WI38 (cell line): Measurements from ENCODE around the gene AARSD1.
"Not testable (repeated sequence)": the region's sequence is repeated elsewhere in the genome, so short reads cannot be mapped to it uniquely, and the experiment has no call there.

Experiments used
- H3K4me3 ChIP-seq: 2 replicates; pipeline ENCODE4 v1.5.1; 2011; ENCODE audit warnings: low read depth, mild to moderate bottlenecking, control low read depth, low read length
- TF ChIP-seq, protein P1 (sequence below): IDR thresholded peaks from 2 replicates; pipeline ENCODE4 v1.5.1; 2012; ENCODE audit warnings: low read depth, mild to moderate bottlenecking, control low read depth, low read length

The AARSD1 gene, protein sequence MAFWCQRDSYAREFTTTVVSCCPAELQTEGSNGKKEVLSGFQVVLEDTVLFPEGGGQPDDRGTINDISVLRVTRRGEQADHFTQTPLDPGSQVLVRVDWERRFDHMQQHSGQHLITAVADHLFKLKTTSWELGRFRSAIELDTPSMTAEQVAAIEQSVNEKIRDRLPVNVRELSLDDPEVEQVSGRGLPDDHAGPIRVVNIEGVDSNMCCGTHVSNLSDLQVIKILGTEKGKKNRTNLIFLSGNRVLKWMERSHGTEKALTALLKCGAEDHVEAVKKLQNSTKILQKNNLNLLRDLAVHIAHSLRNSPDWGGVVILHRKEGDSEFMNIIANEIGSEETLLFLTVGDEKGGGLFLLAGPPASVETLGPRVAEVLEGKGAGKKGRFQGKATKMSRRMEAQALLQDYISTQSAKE

DNA sequence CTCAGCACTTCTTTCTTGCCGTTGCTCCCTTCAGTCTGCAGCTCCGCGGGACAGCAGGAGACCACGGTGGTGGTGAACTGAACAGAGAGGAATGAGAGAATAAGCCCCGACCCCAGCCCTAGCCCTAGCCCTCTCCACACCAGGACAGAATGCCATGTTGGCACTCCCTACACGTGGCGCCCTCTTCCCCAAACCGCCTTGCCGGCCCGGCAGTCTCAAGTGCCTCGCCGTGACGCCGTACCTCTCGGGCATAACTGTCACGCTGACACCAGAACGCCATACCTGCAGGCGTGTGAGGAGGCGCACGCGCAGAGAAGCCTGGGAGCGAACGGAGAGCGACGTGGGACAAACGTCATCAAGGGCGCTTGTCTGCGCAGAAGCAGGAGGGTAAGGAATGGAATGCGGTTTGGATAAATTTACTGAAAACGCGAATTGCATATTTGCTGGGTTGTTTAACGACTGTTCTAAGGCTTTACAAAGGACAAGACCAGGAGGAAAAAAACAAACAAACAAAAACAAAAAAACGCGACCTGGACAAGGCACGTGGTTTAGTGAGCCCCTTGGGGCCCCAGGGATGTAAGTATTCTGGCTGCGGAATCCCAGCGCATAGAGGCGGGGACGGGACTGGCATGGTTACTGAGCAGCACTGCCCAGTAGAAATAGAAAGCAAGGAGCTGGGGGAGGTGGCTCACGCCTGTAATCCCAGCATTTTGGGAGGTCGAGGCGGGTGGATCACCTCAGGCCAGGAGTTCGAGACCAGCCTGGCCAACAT, at the start of gene AARSD1:
TSS of gene AARSD1 (minus strand) at position 294 of the 772 bp plus-strand sequence. CDS start at position 280, 14 bp downstream.
- H3K4me3 ChIP-seq, result peak within 1 kb of the TSS; percentile 62
- TF ChIP-seq, protein P1, sequence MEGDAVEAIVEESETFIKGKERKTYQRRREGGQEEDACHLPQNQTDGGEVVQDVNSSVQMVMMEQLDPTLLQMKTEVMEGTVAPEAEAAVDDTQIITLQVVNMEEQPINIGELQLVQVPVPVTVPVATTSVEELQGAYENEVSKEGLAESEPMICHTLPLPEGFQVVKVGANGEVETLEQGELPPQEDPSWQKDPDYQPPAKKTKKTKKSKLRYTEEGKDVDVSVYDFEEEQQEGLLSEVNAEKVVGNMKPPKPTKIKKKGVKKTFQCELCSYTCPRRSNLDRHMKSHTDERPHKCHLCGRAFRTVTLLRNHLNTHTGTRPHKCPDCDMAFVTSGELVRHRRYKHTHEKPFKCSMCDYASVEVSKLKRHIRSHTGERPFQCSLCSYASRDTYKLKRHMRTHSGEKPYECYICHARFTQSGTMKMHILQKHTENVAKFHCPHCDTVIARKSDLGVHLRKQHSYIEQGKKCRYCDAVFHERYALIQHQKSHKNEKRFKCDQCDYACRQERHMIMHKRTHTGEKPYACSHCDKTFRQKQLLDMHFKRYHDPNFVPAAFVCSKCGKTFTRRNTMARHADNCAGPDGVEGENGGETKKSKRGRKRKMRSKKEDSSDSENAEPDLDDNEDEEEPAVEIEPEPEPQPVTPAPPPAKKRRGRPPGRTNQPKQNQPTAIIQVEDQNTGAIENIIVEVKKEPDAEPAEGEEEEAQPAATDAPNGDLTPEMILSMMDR, result no peak

DNA sequence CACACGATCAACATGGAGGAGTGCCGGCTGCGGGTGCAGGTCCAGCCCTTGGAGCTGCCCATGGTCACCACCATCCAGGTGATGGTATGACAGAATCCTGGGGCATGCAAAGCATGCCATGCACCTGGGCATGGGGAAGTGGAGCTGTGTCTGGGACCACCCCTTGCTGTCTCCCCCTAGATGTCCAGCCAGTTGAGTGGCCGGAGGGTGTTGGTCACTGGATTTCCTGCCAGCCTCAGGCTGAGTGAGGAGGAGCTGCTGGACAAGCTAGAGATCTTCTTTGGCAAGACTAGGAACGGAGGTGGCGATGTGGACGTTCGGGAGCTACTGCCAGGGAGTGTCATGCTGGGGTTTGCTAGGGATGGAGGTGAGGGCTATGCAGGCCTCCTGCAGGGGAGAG, 49.0 kb upstream of the AARSD1 start:
- H3K4me3 ChIP-seq, result no peak overlapping the region
- TF ChIP-seq, protein P1, result no peak

DNA sequence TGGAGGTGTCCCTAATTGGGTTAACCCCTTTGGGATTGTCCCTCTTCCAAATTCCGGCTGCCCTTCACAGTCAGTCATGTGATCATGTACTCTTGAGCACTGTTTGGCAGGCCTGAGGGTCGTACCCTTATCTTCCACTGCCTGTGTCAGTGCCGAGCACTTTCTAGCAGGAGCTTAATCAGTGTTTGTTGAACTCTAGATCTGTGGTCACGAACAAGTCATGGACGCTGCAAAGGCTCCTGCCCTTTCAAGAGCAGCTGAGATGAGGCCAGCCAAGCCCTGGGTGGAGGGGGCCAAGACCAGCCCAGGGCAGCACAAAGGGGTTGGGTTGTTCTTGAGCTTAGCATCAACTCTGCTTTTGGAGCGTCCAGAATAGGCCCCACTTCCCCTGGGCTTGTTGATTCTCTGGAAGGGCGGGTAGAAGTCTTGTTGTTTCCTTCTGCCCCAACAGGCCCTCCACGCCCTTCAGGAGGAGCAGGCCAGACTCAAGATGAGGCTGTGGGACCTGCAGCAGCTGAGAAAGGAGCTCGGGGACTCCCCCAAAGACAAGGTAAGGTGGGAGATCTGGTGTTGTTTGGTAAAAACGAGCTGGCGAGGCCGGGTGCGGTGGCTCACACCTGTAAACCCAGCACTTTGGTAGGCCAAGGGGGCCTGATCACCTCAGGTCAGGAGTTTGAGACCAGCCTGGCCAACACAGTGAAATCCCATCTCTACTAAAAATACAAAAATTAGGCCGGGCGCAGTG, 47.6 kb upstream of the AARSD1 start:
- no peak overlapping the region for H3K4me3 ChIP-seq
- TF ChIP-seq, protein P1, result no peak

DNA sequence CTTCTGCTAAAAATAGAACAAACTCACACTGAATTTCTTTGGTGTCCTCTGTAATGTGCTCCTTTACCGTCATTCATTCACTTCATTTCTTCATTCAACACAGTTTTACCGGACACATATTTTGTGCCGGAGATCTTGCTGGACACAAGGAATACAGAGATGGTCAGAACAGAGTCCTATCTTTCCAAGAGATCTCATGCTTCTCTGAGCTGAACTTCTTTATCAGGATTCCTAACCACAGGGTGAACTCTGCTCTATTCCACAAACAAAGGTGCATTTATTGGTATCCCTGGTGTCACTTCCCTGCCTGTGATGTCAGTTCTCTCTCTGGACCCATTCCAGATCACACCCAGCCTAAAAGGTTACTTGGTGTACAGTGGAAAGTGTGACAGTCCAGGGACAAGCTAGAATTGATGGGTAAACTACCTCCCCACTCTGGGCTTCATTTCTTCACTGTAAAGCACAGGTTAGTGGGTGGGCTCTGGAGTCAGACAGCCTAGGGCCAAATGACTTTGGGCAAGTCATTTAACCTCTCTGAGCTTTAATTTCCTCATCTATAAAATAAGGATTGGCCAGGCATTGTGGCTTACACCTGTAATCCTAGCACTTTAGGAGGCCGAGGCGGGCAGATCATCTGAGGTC, 46.5 kb upstream of the AARSD1 start:
- H3K4me3 ChIP-seq, result no peak overlapping the region
- TF ChIP-seq, protein P1, result no peak

DNA sequence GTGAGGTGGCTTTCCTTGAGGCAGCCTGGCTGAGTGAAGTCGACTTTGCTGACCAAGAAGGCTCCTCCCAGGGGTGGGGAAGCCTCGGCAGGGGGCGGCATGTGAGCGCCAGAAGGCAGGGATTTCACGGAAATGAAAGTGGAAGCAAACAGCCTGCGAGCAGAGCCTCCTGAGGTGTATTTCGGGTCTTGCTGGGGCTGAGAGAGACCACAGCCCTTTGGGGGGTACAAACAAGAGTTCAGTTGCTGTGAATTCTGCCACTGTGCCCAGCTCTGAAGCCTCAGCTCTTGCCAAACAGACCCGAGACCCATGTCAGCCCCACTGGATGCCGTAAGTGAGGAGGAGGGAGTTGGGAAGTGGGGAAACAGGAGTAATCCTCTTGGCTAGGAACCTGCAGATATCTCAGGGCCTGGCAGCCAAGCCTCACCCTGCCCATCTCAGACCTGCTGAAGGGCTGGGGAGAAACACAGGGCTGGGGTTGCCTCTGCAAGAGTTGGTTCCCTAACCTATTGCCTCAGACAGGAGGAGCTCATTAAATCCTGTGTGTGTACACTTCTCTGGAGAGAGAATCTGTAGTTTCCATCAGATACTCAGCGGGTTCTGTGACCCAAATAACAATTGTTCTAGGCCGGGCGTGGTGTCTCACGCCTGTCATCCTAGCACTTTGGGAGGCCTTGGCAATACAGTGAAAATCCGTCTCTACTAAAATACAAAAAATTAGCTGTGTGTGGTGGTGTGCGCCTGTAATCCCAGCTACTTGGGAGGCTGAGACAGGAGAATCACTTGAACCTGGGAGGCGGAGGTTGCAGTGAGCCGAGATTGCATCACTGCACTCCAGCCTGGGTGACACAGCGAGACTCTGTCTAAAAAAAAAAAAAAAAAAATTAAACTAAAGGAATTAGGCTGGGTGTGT, 42.6 kb upstream of the AARSD1 start, which contains the start of gene IFI35:
TSS of gene IFI35 (plus strand) at position 146 of the 913 bp plus-strand sequence. CDS start at position 310, 164 bp downstream.
- H3K4me3 ChIP-seq, result peak within 1 kb of the TSS; percentile 89
- TF ChIP-seq, protein P1, result no peak

DNA sequence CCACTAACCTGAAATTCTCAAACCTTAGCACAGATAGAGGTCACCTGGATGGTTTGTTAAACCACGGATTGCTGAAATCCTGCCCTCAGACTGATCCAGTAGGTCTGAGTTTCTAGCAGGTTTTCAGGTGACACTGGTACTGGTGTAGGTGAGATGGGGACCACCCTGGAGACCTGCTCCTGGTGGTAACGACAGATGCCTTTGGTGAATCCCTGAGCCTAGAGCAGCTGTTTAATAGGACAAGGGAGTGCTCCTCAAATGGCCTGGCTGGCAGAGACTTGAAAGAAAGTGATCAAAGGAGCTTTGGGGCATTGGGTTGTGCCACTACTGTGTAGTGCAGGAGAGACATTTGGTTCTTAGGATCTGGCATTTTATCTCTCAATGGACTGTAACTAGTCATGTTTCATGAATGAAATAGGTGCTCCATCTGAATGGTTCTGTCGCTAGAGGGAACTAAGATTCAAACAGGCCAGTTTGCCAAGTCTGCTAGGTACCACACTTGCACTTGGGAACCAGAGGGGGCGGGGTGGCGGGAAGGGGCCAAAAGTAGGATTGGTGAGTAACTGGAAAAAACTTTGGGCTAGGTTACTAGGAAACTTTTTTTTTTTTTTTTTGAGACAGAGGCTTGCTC, 39.4 kb upstream of the AARSD1 start:
- H3K4me3 ChIP-seq, result no peak overlapping the region
- TF ChIP-seq, protein P1, result no peak

DNA sequence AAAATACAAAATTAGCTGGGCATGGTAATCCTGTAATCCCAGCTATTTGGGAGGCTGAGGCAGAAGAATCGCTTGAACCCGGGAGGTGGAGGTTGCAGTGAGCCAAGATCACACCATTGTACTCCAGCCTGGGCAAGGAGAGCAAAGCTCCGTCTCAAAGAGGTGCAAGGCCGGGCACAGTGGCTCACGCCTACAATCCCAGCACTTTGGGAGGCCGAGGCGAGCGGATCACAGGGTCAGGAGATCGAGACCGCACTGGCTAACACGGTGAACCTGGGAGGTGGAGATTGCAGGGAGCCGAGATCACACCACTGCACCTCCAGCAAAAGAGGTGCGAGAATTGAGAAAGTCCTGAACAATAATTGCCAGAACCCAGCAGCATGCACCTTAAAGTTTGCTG, 36.6 kb upstream of the AARSD1 start:
- H3K4me3 ChIP-seq, result not testable (repeated sequence)
